ENCODE results near the gene SLC39A8.
A peak's percentile ranks its signal among the peaks of the same experiment; 100 is the strongest.

The SLC39A8 gene

GRCh38 chr4:102305666-102306065 lies 39.6 kb downstream of the SLC39A8 start:
- H3K36me3 ChIP-seq (ENCODE audit: control insufficient read depth in 4 of 4, insufficient read depth in 4 of 4, low read length in 3 of 4), result peaks cover 4 to 22% (median 14%) of the 10 kb centered on the region in 4 experiments
- CTCF ChIA-PET, result interaction anchor here (1.2 kb wide), 1 partner anchor 13 kb away, joined by 3 read pairs; no protein-coding TSS in a partner anchor
- no peak overlapping the region for H3K4me3 ChIP-seq (ENCODE audit: control insufficient read depth in 1 of 7, extremely low read depth in 1 of 7, insufficient read depth in 4 of 7, low read depth in 2 of 7, low read length in 6 of 7)
- H3K9me3 ChIP-seq (ENCODE audit: control extremely low read depth in 1 of 5, control insufficient read depth in 4 of 5, insufficient read depth in 2 of 5, low read depth in 1 of 5, low read length in 4 of 5), result no peaks in the 10 kb centered on the region
- no peak for DNase-seq
- WGBS (ENCODE audit: insufficient coverage), result no CpG with 5 or more reads among the region's 1 CpG
- peaks cover 0 to 7% (median 1%) of the 10 kb centered on the region in 4 experiments for H3K4me1 ChIP-seq (ENCODE audit: control extremely low read depth in 1 of 4, control insufficient read depth in 4 of 4, insufficient read depth in 4 of 4, low read length in 3 of 4)
- no peak overlapping the region for H3K27ac ChIP-seq (ENCODE audit: insufficient read depth in 1 of 2, low read depth in 1 of 2, low read length in 2 of 2, poor library complexity in 1 of 2, severe bottlenecking in 2 of 2)
- H3K27me3 ChIP-seq (replicated peaks in 2 of 5; ENCODE audit: control insufficient read depth in 4 of 5, insufficient read depth in 5 of 5, low read length in 4 of 5), result no peaks in the 10 kb centered on the region
- POLR2A ChIA-PET, result no interaction called here

- H3K4me3 ChIP-seq (ENCODE audit: control insufficient read depth in 1 of 7, extremely low read depth in 1 of 7, insufficient read depth in 4 of 7, low read depth in 2 of 7, low read length in 6 of 7), result no peak overlapping the region
- H3K27me3 ChIP-seq (replicated peaks in 2 of 5; ENCODE audit: control insufficient read depth in 4 of 5, insufficient read depth in 5 of 5, low read length in 4 of 5), result no peaks in the 10 kb centered on the region
- H3K27ac ChIP-seq (ENCODE audit: insufficient read depth in 1 of 2, low read depth in 1 of 2, low read length in 2 of 2, poor library complexity in 1 of 2, severe bottlenecking in 2 of 2), result no peak overlapping the region
- CTCF ChIA-PET, result interaction anchor here (1.5 kb wide), 1 partner anchor 8 kb away, joined by 5 read pairs; no protein-coding TSS in a partner anchor
- POLR2A ChIA-PET, result interaction anchor here (0.9 kb wide), 1 partner anchor 27 kb away, joined by 3 read pairs; no protein-coding TSS in a partner anchor
- DNase-seq, result no peak
- no peaks in the 10 kb centered on the region for H3K9me3 ChIP-seq (ENCODE audit: control extremely low read depth in 1 of 5, control insufficient read depth in 4 of 5, insufficient read depth in 2 of 5, low read depth in 1 of 5, low read length in 4 of 5)
- H3K36me3 ChIP-seq (ENCODE audit: control insufficient read depth in 4 of 4, insufficient read depth in 4 of 4, low read length in 3 of 4), result peaks cover 2 to 19% (median 13%) of the 10 kb centered on the region in 4 experiments
- WGBS (ENCODE audit: insufficient coverage), result no CpG with 5 or more reads among the region's 1 CpG
- peaks cover 3 to 9% (median 8%) of the 10 kb centered on the region in 4 experiments for H3K4me1 ChIP-seq (ENCODE audit: control extremely low read depth in 1 of 4, control insufficient read depth in 4 of 4, insufficient read depth in 4 of 4, low read length in 3 of 4)
Measured at GRCh38 chr4:102302762-102303161, 42.5 kb downstream of the SLC39A8 start.

DNA sequence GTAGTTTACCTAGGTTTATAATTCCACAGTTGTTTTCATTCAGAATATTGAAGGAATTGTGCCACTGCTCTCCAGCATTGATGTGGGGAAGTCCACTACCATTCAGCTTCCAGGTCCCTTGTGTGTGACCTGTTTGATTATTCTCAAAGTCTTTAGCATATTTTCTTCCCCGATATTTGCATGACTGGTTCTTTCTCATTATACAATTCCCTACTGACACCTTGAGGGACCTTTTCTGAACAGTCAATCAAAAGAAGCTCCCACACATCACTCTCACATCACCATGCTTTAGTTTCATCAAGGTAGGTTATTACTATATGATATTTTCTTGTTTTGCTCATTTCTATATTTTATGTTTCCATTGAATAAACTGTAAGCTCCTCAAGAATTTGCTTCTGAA lies 44.1 kb downstream of the SLC39A8 start:
- H3K9me3 ChIP-seq (ENCODE audit: control extremely low read depth in 1 of 5, control insufficient read depth in 4 of 5, insufficient read depth in 2 of 5, low read depth in 1 of 5, low read length in 4 of 5), result no peaks in the 10 kb centered on the region
- no peak overlapping the region for H3K27ac ChIP-seq (ENCODE audit: insufficient read depth in 1 of 2, low read depth in 1 of 2, low read length in 2 of 2, poor library complexity in 1 of 2, severe bottlenecking in 2 of 2)
- H3K36me3 ChIP-seq (ENCODE audit: control insufficient read depth in 4 of 4, insufficient read depth in 4 of 4, low read length in 3 of 4), result peaks cover 4 to 31% (median 20%) of the 10 kb centered on the region in 4 experiments
- WGBS (ENCODE audit: insufficient coverage), result no CpG with 5 or more reads among the region's 1 CpG
- DNase-seq, result no peak
- CTCF ChIA-PET, result interaction anchor here (0.7 to 2.9 kb wide), 5 partner anchors 11 to 1859 kb away, joined by 3 to 11 read pairs (median 3); no protein-coding TSS in a partner anchor
- peaks cover 3 to 9% (median 8%) of the 10 kb centered on the region in 4 experiments for H3K4me1 ChIP-seq (ENCODE audit: control extremely low read depth in 1 of 4, control insufficient read depth in 4 of 4, insufficient read depth in 4 of 4, low read length in 3 of 4)
- H3K4me3 ChIP-seq (ENCODE audit: control insufficient read depth in 1 of 7, extremely low read depth in 1 of 7, insufficient read depth in 4 of 7, low read depth in 2 of 7, low read length in 6 of 7), result no peak overlapping the region
- no peaks in the 10 kb centered on the region for H3K27me3 ChIP-seq (replicated peaks in 2 of 5; ENCODE audit: control insufficient read depth in 4 of 5, insufficient read depth in 5 of 5, low read length in 4 of 5)
- POLR2A ChIA-PET, result no interaction called here

DNA sequence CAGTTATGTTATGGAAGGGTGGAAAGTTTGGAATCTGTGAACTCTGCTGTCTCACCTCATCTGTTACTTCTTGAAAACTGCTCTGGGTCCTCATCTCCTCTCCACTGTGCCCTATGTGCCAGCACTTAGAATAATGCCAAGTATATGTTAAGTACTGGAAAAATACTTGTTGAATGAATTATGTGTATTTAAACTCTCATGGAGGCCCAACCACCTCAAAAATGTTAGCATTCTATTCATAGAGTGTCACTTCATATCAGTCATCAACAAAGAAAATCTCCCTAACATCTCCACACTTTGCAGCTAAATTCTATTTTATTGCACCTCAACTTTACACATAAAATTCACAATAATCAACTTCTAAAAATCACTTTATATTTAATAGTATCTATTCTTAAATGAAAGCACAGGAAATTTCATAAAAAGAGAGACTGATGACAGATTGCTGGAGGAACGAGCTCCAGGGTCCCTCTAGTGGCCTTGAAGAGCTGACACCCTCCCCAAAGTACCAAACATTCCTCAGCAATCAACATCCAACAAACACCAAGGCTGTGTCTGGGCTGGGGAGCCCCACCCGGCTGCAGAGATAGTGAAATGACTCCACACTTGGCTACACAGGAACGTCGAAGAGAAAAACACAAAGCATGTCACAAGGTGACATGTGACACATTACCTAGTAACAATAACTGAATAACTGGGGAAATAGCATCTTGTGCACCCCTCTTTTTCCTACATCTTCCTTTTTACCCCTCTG lies 45.8 kb downstream of the SLC39A8 start:
- peak; percentile 44 to 73 (median 72) for DNase-seq
- no peak overlapping the region for H3K4me3 ChIP-seq (ENCODE audit: control insufficient read depth in 1 of 7, extremely low read depth in 1 of 7, insufficient read depth in 4 of 7, low read depth in 2 of 7, low read length in 6 of 7)
- peaks cover 3 to 9% (median 8%) of the 10 kb centered on the region in 4 experiments for H3K4me1 ChIP-seq (ENCODE audit: control extremely low read depth in 1 of 4, control insufficient read depth in 4 of 4, insufficient read depth in 4 of 4, low read length in 3 of 4)
- no peaks in the 10 kb centered on the region for H3K27me3 ChIP-seq (replicated peaks in 2 of 5; ENCODE audit: control insufficient read depth in 4 of 5, insufficient read depth in 5 of 5, low read length in 4 of 5)
- POLR2A ChIA-PET, result interaction anchor here (0.7 kb wide), 1 partner anchor 17 kb away, joined by 3 read pairs; no protein-coding TSS in a partner anchor
- CTCF ChIA-PET, result interaction anchor here (0.8 to 2.9 kb wide), 6 partner anchors 9 to 46 kb away, joined by 3 to 11 read pairs (median 4); no protein-coding TSS in a partner anchor
- H3K27ac ChIP-seq (ENCODE audit: insufficient read depth in 1 of 2, low read depth in 1 of 2, low read length in 2 of 2, poor library complexity in 1 of 2, severe bottlenecking in 2 of 2), result peak overlapping the region in 1 of 2 experiments; percentile 50
- 53% methylated on average over 2 of the region's 4 CpGs for WGBS (ENCODE audit: insufficient coverage)
- H3K36me3 ChIP-seq (ENCODE audit: control insufficient read depth in 4 of 4, insufficient read depth in 4 of 4, low read length in 3 of 4), result peaks cover 7 to 36% (median 26%) of the 10 kb centered on the region in 4 experiments
- peaks cover 0 to 4% (median 0%) of the 10 kb centered on the region in 5 experiments for H3K9me3 ChIP-seq (ENCODE audit: control extremely low read depth in 1 of 5, control insufficient read depth in 4 of 5, insufficient read depth in 2 of 5, low read depth in 1 of 5, low read length in 4 of 5)

DNA sequence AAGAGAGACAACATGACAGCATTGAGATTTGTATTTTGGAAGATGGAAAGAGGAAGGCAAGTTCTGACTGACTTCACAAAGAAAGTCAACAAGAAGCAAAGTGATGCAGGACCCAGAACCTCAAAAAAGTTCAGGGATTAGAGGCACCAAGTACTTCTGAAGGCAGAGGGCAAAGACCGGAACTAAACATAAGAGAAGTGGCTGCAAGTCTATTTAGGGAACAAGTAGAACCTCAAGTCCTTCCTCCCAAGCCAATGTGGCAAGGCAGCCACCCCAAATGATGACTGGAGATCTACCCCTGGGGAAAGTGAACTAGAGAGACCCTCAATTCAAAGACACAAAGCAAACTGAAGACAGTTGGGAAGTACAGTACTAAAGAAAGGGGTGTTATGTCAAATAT lies 46.6 kb downstream of the SLC39A8 start:
- peaks cover 3 to 9% (median 8%) of the 10 kb centered on the region in 4 experiments for H3K4me1 ChIP-seq (ENCODE audit: control extremely low read depth in 1 of 4, control insufficient read depth in 4 of 4, insufficient read depth in 4 of 4, low read length in 3 of 4)
- no CpG with 5 or more reads among the region's 1 CpG for WGBS (ENCODE audit: insufficient coverage)
- H3K27ac ChIP-seq (ENCODE audit: insufficient read depth in 1 of 2, low read depth in 1 of 2, low read length in 2 of 2, poor library complexity in 1 of 2, severe bottlenecking in 2 of 2), result peak overlapping the region in 1 of 2 experiments; percentile 50
- ChIA-PET POLR2A (no interaction called here), CTCF (interaction anchor here (0.9 kb wide), 1 partner anchor 11 kb away, joined by 4 read pairs; no protein-coding TSS in a partner anchor)
- peaks cover 5 to 35% (median 24%) of the 10 kb centered on the region in 4 experiments for H3K36me3 ChIP-seq (ENCODE audit: control insufficient read depth in 4 of 4, insufficient read depth in 4 of 4, low read length in 3 of 4)
- H3K4me3 ChIP-seq (ENCODE audit: control insufficient read depth in 1 of 7, extremely low read depth in 1 of 7, insufficient read depth in 4 of 7, low read depth in 2 of 7, low read length in 6 of 7), result no peak overlapping the region
- peak in 2 of 3 donors; percentile 31 to 43 for DNase-seq
- peaks cover 0 to 4% (median 0%) of the 10 kb centered on the region in 5 experiments for H3K9me3 ChIP-seq (ENCODE audit: control extremely low read depth in 1 of 5, control insufficient read depth in 4 of 5, insufficient read depth in 2 of 5, low read depth in 1 of 5, low read length in 4 of 5)
- no peaks in the 10 kb centered on the region for H3K27me3 ChIP-seq (replicated peaks in 2 of 5; ENCODE audit: control insufficient read depth in 4 of 5, insufficient read depth in 5 of 5, low read length in 4 of 5)

DNA sequence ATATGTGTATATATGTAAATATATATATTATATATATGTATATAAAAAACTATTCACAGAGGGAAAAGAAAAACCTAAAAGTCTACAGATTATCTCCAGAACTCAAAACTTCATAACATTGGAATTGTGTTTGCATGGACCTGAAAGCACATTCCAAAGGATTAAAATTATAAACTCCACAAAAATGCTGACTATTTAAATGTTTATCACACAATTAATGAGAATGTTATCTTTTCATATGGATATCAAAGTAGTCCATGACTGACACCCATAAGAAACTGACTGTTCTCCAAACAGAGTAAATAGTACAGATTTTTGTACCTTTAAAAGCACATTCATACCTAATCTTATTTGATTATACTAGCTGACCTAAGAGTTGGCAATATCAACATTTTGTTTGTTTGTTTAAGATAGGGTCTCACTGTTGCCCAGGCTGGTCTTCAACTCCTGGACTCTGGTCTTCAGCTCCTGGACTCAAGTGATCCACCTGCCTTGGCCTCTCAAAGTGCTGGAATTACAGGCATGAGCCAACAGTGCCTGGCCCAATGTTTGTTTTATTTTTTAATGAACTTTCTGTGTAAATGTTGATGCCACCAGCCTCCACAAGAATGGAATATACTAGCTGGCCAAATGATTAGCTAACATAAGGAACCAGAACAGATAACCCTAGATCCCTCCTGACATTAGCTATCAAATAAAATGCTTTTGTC lies 50.0 kb downstream of the SLC39A8 start:
- H3K27me3 ChIP-seq (replicated peaks in 2 of 5; ENCODE audit: control insufficient read depth in 4 of 5, insufficient read depth in 5 of 5, low read length in 4 of 5), result no peaks in the 10 kb centered on the region
- no peak overlapping the region for H3K4me3 ChIP-seq (ENCODE audit: control insufficient read depth in 1 of 7, extremely low read depth in 1 of 7, insufficient read depth in 4 of 7, low read depth in 2 of 7, low read length in 6 of 7)
- POLR2A ChIA-PET, result interaction anchor here (1.2 kb wide), 1 partner anchor 10 kb away, joined by 4 read pairs; no protein-coding TSS in a partner anchor
- H3K4me1 ChIP-seq (ENCODE audit: control extremely low read depth in 1 of 4, control insufficient read depth in 4 of 4, insufficient read depth in 4 of 4, low read length in 3 of 4), result peaks cover 3 to 9% (median 8%) of the 10 kb centered on the region in 4 experiments
- CTCF ChIA-PET, result interaction anchor here (0.7 to 1.2 kb wide), 2 partner anchors 13 to 16 kb away, joined by 3 to 4 read pairs; no protein-coding TSS in a partner anchor
- peaks cover 0 to 5% (median 0%) of the 10 kb centered on the region in 5 experiments for H3K9me3 ChIP-seq (ENCODE audit: control extremely low read depth in 1 of 5, control insufficient read depth in 4 of 5, insufficient read depth in 2 of 5, low read depth in 1 of 5, low read length in 4 of 5)
- peaks cover 14 to 44% (median 27%) of the 10 kb centered on the region in 4 experiments for H3K36me3 ChIP-seq (ENCODE audit: control insufficient read depth in 4 of 4, insufficient read depth in 4 of 4, low read length in 3 of 4)
- no peak overlapping the region for H3K27ac ChIP-seq (ENCODE audit: insufficient read depth in 1 of 2, low read depth in 1 of 2, low read length in 2 of 2, poor library complexity in 1 of 2, severe bottlenecking in 2 of 2)
- no peak for DNase-seq
